DND-41 (cell line): Measurements from ENCODE around the gene MUC5B.

Experiments used
- ATAC-seq: fragments of 200-7000 bp; cut with Tn5 transposase; 3 replicates; pipeline ENCODE4 v1.9.1; 2021; ENCODE audit warnings: low read depth; ENCODE audit not compliant: insufficient read depth
- DNase-seq: peaks from one replicate; pipeline ENCODE4 v3.0.0-alpha.2; 2020
- H2AFZ ChIP-seq: 2 replicates; pipeline ENCODE4 v1.6.0; 2012; ENCODE audit warnings: low read depth, low read length
- H3K27ac ChIP-seq: 2 replicates; pipeline ENCODE4 v1.5.1; 2012; ENCODE audit warnings: low read length, inconsistent platforms
- H3K27me3 ChIP-seq: fragments of 200-600 bp; sonication (generic); 2 replicates; pipeline ENCODE4 v1.6.0; 2012; ENCODE audit warnings: low read length, mild to moderate bottlenecking, inconsistent platforms; ENCODE audit not compliant: insufficient read depth, poor library complexity
- H3K36me3 ChIP-seq: 2 replicates; pipeline ENCODE4 v1.5.1; 2012; ENCODE audit warnings: low read length, inconsistent platforms; ENCODE audit not compliant: insufficient read depth
- H3K4me1 ChIP-seq: 2 replicates; pipeline ENCODE4 v1.5.1; 2012; ENCODE audit warnings: mild to moderate bottlenecking, low read length; ENCODE audit not compliant: insufficient read depth
- H3K4me2 ChIP-seq: 2 replicates; pipeline ENCODE4 v1.6.0; 2012; ENCODE audit warnings: mild to moderate bottlenecking, moderate library complexity, low read length, inconsistent platforms; ENCODE audit not compliant: insufficient read depth
- H3K4me3 ChIP-seq, 2 experiments: fragments of 200-600 bp in 1 of 2; shearing (Covaris generic) in 1 of 2; 2 replicates each; pipeline ENCODE4 v1.5.1; 2012 to 2016; ENCODE audit warnings: inconsistent platforms in 2 of 2, low read length in 2 of 2, mild to moderate bottlenecking in 2 of 2, low read depth in 1 of 2, moderate library complexity in 1 of 2
- H3K79me2 ChIP-seq: 2 replicates; pipeline ENCODE4 v1.6.0; 2012; ENCODE audit warnings: low read length, inconsistent platforms; ENCODE audit not compliant: insufficient read depth
- H3K9ac ChIP-seq: 2 replicates; pipeline ENCODE4 v1.6.0; 2012; ENCODE audit warnings: low read depth, mild to moderate bottlenecking, inconsistent platforms, low read length, moderate library complexity
- H3K9me3 ChIP-seq: 2 replicates; pipeline ENCODE4 v1.5.1; 2012; ENCODE audit warnings: low read length, moderate library complexity, mild to moderate bottlenecking, inconsistent platforms; ENCODE audit not compliant: insufficient read depth, severe bottlenecking
- H4K20me1 ChIP-seq: 2 replicates; pipeline ENCODE4 v1.6.0; 2012; ENCODE audit warnings: low read length; ENCODE audit not compliant: insufficient read depth
- EZH2 ChIP-seq: IDR thresholded peaks from 3 replicates; pipeline ENCODE4 v1.6.1; 2012; ENCODE audit warnings: borderline replicate concordance, low read depth, mild to moderate bottlenecking, moderate library complexity, low read length, inconsistent platforms; ENCODE audit not compliant: severe bottlenecking
- TF ChIP-seq, protein P1 (sequence below): IDR thresholded peaks from 2 replicates; pipeline ENCODE4 v1.5.1; 2012; ENCODE audit warnings: borderline replicate concordance, low read length, moderate library complexity, mild to moderate bottlenecking; ENCODE audit not compliant: poor library complexity, severe bottlenecking; ENCODE audit errors: extremely low read depth

MUC5B gene

GRCh38 chr11:1223346-1224110, 662 bp downstream of the MUC5B start:
- TF ChIP-seq, protein P1, sequence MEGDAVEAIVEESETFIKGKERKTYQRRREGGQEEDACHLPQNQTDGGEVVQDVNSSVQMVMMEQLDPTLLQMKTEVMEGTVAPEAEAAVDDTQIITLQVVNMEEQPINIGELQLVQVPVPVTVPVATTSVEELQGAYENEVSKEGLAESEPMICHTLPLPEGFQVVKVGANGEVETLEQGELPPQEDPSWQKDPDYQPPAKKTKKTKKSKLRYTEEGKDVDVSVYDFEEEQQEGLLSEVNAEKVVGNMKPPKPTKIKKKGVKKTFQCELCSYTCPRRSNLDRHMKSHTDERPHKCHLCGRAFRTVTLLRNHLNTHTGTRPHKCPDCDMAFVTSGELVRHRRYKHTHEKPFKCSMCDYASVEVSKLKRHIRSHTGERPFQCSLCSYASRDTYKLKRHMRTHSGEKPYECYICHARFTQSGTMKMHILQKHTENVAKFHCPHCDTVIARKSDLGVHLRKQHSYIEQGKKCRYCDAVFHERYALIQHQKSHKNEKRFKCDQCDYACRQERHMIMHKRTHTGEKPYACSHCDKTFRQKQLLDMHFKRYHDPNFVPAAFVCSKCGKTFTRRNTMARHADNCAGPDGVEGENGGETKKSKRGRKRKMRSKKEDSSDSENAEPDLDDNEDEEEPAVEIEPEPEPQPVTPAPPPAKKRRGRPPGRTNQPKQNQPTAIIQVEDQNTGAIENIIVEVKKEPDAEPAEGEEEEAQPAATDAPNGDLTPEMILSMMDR: no peak
- TF ChIP-seq EZH2: no peak
- Histone ChIP-seq H3K27me3 (no peaks in the 10 kb centered on the region), H3K9ac (no peak overlapping the region), H3K4me2 (no peak overlapping the region), H3K4me3 (no peak overlapping the region), H3K4me1 (no peaks in the 10 kb centered on the region), H3K27ac (no peak overlapping the region), H3K9me3 (no peaks in the 10 kb centered on the region), H4K20me1 (no peaks in the 10 kb centered on the region; the same call in 1 of the 2 replicates), H3K36me3 (no peaks in the 10 kb centered on the region), H3K79me2 (no peaks in the 10 kb centered on the region), H2AFZ (no peak overlapping the region)
- no peak for DNase-seq
- ATAC-seq: no peak

- no peaks in the 10 kb centered on the region for H3K27me3 ChIP-seq
- TF ChIP-seq, protein P1: no peak
- no peak for TF ChIP-seq EZH2
- no peak overlapping the region for H3K9ac ChIP-seq
- H3K36me3 ChIP-seq: no peaks in the 10 kb centered on the region
- H3K79me2 ChIP-seq: no peaks in the 10 kb centered on the region
- DNase-seq (no peak), ATAC-seq (no peak)
- no peaks in the 10 kb centered on the region for H3K9me3 ChIP-seq
- no peaks in the 10 kb centered on the region for H3K4me1 ChIP-seq
- H3K4me2 ChIP-seq: no peak overlapping the region
- no peaks in the 10 kb centered on the region; the same call in 1 of the 2 replicates for H4K20me1 ChIP-seq
- no peak overlapping the region for H3K27ac ChIP-seq
- no peak overlapping the region for H3K4me3 ChIP-seq
- H2AFZ ChIP-seq: no peak overlapping the region
Observed at GRCh38 chr11:1224111-1224490, 1.2 kb downstream of the MUC5B start.

GRCh38 chr11:1224491-1225385, 1.9 kb downstream of the MUC5B start:
- no peak overlapping the region for H3K9ac ChIP-seq
- no peak for ATAC-seq
- H3K4me1 ChIP-seq: no peaks in the 10 kb centered on the region
- no peak overlapping the region for H3K27ac ChIP-seq
- no peak for DNase-seq
- H3K4me2 ChIP-seq: no peak overlapping the region
- no peak overlapping the region for H2AFZ ChIP-seq
- H3K79me2 ChIP-seq: no peaks in the 10 kb centered on the region
- no peaks in the 10 kb centered on the region; the same call in 1 of the 2 replicates for H4K20me1 ChIP-seq
- H3K4me3 ChIP-seq: no peak overlapping the region
- TF ChIP-seq EZH2: no peak
- H3K9me3 ChIP-seq: no peaks in the 10 kb centered on the region
- H3K36me3 ChIP-seq: no peaks in the 10 kb centered on the region
- no peaks in the 10 kb centered on the region for H3K27me3 ChIP-seq
